ENCODE measurements around the gene PDXDC1.
"Not testable (repeated sequence)": the region's sequence is repeated elsewhere in the genome, so short reads cannot be mapped to it uniquely, and the experiment has no call there.

PDXDC1 gene

GRCh38 chr16:15137514-15137913 is 162.7 kb downstream of the PDXDC1 start:
- DNase-seq, result not testable (repeated sequence)

DNA sequence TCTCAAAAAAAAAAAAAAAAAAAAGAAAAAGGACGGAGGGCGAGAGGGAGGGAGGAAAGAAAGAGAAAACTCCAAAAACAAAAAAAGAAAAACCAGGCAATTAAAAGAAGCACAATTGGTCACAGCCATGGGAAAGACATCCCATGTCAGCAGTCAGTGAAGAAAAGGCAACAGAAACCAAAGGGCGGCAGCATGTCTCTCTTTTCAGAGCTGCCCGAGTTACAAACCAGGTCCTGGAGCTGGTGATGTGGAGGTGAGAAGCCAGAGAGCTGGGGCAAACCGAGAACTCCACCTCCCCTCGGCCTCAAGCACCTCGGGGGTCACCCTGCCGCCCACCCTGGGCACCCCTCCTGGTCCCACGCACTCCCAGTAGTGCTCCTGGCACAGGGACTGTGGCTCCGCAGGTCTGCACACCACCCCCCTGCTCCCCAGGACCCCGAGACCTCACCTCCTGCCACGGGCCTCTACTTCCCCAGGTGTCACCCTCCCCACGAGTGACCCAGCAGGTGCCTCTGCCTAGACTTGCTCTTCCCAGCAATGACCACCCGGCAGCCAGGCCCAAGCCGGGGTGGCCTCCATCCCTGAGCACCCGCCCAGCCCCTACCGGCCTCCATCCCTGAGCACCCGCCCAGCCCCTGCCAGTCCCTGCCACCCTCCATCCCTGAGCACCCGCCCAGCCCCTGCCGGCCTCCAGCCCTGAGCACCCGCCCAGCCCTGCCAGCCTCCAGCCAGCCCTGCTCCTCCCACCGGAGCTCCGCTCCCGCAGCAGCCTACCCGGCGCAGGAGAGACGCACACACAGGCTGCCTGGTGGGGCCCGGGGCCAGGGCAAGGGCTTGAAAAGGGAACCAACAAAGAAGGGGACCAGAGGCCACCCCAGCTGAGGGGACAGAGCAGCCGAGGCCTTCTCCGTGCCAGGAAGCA is 165.9 kb downstream of the PDXDC1 start:
- DNase-seq, result not testable (repeated sequence)

DNA sequence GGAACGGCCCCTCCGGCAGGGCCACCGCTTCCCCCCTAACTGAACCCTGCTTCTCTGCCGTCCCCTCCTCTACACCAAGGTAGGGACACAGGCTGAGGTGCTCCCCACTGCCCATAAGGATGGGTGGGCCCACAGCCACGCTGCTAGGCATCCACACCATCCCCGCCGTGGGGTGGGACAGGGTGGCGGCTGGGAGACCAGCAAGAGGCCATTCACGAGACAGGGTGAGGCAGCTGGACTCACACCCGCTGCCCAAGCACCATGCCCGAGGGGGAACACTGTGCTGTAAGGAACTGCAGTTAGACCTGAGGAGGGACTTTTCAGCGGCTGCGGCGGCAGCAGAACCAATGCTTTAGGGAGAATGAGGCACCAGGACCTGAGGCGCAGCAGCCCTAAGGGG is 166.8 kb downstream of the PDXDC1 start:
- no peak for DNase-seq

DNA sequence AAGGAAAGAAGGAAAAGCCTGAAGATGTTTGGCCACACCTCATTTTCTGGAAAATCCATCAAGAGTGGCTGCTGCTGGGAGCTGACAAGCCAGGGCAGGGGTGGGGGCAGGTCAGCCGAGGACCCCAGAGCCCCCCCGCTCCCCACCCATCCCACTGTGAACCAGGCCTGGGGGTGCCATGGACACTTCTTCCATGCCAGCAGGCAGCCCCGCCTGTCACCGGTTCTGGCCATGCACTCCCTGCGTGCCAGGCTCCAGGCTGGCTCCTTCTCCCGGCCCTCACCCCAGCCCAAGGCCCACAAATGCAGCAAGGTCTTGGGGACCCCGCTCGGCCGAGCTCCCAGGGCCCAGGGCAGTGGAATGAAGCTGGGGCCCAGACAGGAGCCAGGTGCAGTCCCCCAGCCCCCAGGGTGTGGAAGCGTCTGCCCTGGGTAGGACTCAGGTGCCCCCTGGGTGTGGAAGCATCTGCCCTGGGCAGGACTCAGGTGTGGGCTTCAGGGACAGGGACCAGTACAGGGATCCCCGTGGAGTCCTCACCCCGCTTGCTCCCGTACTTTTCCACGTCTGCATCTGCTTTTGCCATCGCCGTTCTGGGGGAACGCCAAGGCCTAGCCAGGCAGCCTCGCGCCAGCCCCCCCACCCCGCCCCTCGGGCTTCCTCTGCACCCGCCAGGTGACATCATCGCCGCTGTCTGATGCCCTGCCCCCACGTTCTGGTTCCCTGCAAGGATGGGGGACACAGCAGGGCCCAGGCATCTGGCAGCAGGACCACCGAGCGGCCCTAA is 167.5 kb downstream of the PDXDC1 start:
- not testable (repeated sequence) for DNase-seq

DNA sequence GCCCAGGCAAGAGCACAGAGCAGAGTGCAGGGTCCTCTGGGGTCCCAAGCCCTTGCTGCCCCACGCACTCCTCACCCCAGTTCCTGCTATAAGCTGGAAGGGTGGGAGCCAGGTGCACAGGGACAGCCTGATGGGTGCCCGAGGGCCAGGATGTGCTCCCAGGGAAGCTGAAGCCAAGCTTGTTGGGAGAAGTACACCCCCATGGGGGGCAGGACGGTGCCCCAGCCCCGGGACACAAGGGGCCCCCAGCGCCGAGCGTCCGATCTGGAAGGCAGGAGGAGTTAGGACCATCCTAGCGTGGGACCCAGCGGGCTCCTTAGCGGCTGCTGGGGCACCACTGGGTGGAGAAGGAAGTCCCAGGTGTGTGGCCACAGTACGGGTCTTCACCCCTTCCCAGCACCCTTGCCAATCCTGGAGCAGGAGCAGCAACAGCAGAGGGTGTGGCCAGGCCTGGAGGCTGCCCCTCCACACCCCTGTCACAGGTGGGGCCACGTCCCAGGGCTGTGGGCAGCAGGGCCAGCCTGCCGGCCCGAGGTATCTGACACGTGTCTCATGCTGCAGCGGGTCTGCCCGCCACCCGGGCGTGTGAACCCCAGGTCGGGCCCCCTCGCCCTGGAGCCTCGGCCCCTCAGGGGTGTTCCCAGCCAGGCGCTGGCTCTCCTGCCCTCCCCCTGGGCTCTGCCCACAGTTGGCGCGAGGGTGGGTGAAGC is 168.2 kb downstream of the PDXDC1 start:
- not testable (repeated sequence) for DNase-seq

DNA sequence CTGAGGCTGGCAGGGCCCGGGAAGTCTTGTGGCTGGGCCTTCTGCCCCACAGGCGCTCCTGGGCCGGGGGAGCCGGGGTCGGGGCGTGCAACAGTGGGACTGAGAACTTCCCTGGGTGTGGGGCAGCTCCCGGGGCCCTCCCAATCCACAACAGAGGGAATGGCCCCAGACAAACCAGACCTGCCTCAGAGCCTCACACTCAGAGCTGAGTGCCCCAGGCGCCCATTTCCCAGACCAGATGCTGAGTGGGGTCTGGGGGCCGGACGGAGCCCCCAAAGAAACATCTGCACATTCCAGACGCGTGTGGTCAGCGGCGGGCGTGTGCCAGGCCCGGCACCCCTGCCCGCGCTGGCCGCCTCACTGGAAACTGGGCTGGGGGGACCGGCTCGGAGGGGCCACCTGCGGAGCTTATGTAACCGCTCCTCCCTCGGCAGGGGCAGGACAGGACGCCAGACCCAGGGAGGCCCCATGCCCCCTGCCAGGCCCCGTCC is 168.8 kb downstream of the PDXDC1 start:
- DNase-seq, result not testable (repeated sequence)

GRCh38 chr16:15144092-15144631 is 169.3 kb downstream of the PDXDC1 start:
- not testable (repeated sequence) for DNase-seq

DNA sequence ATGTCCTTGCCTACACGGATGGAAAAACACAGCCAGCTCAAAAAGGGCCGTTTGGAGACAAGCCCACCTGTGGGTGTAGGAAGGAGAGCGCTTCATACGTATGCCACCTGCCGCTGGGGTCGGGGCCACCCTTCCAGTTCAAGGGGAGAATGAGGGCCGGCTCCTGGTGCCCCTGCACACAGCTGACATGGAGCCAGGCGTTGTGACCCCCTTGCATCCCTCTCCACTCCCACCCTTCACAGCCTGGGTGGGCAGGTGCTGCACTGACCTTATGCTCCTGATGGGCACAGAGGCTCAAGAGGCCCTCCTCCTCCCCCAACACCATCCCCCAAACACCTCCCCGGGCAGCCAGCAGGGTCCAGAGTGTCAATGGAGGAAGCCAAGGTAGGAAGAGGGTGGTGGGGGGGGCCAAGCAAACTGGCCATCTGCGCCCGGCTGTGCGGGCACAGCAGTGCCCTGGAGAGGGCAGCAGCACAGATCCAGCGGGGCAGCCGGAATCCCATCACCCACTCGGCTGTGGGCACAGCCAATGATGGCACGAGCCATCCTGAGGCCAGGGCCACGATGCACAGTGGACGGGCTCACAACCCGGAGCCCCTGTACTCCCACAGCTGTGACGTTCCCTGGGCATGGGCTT is 170.1 kb downstream of the PDXDC1 start:
- DNase-seq, result not testable (repeated sequence)

DNA sequence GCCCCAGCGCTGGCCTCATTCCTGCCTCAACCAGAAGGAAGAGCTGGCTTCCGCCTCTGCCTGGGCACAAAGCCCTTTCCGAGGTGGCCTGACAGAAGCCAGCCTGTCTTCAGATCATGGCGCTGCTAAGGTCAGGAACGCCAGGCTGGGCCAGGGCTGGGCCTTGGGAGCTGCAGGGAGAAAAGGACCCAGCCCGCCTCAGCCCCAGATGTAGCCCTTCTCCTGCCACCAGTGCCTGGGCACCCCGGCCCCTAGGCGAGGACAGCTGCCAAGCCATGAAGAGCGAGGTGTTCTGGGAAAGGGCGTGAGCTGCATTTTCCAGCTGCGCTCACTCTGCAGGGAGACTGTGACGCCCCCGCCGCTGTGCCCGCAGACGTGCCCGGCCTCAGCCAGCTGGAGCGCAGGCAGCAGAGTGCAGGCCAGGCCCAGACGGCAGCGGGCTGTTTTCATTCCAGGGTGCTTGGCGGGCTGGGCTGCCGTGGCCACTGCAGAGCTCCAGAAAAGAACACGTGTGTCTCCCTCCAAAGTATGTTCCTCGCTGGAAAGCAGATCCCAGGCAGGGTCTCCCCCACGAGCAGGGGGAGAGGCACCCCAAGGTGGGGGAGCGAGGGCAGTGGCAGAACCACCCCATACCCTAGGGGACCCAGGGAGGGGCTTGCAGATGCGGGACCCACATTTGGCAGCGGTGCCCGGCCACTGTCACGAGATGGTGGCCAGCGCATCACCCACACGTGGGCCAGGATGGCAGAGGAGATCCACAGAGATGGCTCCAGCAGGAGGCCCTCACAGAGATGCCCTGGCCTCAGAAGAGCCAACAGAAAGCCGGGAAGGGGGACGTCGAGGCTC is 170.8 kb downstream of the PDXDC1 start:
- DNase-seq, result not testable (repeated sequence)

GRCh38 chr16:15146264-15146662 is 171.4 kb downstream of the PDXDC1 start:
- not testable (repeated sequence) for DNase-seq

DNA sequence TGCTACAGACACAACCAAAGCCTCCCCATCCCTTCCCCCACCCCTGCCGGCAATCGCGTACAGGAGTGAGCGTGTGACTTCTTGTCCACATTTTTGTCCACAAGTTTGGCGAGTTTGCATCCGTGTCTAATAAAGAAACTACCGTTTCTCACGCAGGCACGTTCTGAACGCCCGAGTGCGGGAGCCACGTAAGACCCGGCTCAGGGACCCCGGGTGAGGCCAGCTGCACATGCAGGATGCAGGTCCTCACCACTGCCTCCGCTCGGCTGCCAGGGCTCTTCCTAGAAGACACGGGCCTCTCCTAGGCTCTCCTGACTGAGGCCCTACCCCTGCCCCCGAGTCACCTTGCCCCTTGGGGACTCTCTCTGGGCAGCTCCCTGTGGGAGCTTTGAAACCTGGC is 174.0 kb downstream of the PDXDC1 start:
- DNase-seq, result not testable (repeated sequence)

- DNase-seq, result not testable (repeated sequence)
Measured at GRCh38 chr16:15149260-15149659, 174.4 kb downstream of the PDXDC1 start.

DNA sequence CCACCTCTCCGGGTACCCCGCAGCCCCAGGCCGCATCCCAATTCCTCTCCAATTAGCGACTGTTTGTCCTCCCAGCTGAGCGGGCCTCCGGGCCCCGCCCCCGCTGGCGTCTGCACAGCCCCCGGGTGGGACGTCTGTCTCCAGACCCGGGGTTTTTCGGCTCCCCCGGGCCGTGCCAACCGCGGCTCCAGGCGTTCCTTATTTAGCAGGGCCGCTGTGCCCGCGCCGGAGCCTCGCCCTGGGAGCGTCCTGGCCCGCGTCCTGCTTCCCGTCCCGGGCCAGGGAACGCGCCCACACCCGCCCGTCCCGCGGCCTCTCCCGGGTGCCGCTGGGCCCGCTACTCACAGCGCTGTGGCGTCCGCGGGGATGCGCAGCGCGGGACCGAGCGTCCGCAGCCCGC is 179.2 kb downstream of the PDXDC1 start:
- peak in 1 of 2 donors; percentile 24 for DNase-seq

DNA sequence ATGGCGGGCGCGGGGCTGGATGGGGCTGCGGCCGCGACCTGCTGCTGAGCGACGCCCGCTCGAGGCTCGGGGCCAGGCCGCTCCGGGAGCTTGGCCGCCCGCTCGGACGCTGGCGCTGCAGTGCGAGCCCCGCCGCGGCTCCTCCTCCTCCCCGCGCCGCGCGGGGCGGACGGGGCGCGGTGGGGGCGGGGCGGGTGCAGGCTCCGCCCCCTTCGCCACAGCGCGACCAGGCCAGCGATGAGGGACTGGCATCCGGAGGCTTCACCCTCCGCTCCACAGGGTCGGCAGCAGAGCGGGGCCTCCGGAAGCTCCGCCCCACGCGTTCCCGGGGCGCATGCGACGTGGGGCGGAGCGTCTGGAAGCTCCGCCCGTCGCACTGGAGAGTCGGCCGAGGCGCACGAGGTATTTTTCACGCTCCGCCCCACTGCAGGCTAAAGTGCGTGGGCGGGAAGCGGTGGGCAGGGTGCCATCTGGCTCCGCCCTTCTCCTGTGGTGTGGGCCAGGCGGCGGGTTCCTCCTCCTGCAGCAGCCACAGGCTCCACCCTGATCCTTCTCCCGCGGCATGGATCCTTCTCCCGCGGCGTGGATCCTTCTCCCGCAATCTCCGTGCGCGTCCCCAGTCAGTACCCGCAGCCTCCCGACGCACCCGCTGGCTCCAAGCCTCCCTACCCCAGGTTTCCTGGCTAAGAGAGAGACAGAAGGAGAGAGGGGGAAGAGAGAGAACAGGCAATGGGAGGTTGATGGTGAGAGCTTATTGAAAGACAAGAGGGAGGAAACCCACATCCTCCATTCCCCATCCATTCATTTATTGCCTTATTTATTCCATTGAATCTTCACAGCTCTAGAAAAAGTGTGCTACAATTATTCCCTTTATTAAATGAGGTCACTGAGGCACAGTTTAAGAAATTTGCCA is 180.1 kb downstream of the PDXDC1 start:
- DNase-seq, result peak; percentile 94

- not testable (repeated sequence) for DNase-seq
Measured at GRCh38 chr16:15157644-15158043, 182.8 kb downstream of the PDXDC1 start.

GRCh38 chr16:15159671-15160070 is 184.8 kb downstream of the PDXDC1 start:
- DNase-seq, result not testable (repeated sequence)

DNA sequence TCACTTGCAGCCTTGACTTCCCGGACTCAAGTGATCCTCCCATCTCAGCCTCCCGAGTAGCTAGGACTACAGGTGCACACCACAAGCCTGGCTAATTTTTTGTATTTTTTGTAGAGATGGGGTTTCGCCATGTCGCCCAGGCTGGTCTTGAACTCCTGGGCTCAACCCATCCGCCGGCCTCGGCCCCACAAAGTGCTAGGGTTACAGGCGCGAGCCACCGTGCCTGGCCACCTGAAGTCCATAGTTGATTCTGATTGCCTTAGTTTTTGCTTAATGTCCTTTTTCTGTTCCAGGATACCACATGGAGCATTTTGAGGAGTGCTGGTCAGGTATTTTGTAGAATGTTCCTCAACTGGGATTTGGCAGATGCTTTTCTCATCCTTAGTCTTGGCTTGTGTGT is 185.7 kb downstream of the PDXDC1 start:
- not testable (repeated sequence) for DNase-seq

- not testable (repeated sequence) for DNase-seq
Measured at GRCh38 chr16:15163055-15163454, 188.2 kb downstream of the PDXDC1 start.

- not testable (repeated sequence) for DNase-seq
Measured at GRCh38 chr16:15166177-15166576, 191.4 kb downstream of the PDXDC1 start.

GRCh38 chr16:15168303-15168702 is 193.5 kb downstream of the PDXDC1 start:
- not testable (repeated sequence) for DNase-seq

Data from CD4-positive, alpha-beta T cell treated with Interferon alpha-2 for 1 hour (primary cell).